Panc1 (cell line): Measurements from ENCODE around the gene SH3TC2.

Experiments
- CTCF ChIP-seq: fragments of 450-650 bp; IDR thresholded peaks from 2 replicates; pipeline ENCODE4 v1.5.1; 2017; ENCODE audit warnings: mild to moderate bottlenecking
- REST ChIP-seq, 2 experiments: IDR thresholded peaks; 2 replicates each; pipeline ENCODE4 v1.6.1; 2011 to 2012; ENCODE audit warnings: low read depth in 2 of 2, control low read depth in 1 of 2, low read length in 1 of 2, mild to moderate bottlenecking in 1 of 2, moderate library complexity in 1 of 2; ENCODE audit not compliant: insufficient read depth in 1 of 2
- SIN3A ChIP-seq: IDR thresholded peaks from 2 replicates; pipeline ENCODE4 v1.6.1; 2012; ENCODE audit warnings: low read depth, mild to moderate bottlenecking, low read length, moderate library complexity, borderline replicate concordance; ENCODE audit not compliant: insufficient read depth

GRCh38 chr5:149011728-149012127 is 51.1 kb downstream of the SH3TC2 start:
- TF ChIP-seq CTCF = no peak
- no peak for TF ChIP-seq REST (IDR thresholded peaks at IDR 0.05; ENCODE audit: insufficient read depth in 1 of 2, low read depth in 2 of 2, low read length in 1 of 2)
- no peak for TF ChIP-seq SIN3A
